HUES48 (cell line): Measurements from ENCODE around the gene VIPR1.

Source experiments
- H3K27ac ChIP-seq: one replicate; pipeline ENCODE4 v1.7.0; 2013; ENCODE audit warnings: low read depth, low read length, inconsistent platforms
- H3K27me3 ChIP-seq: 2 replicates; pipeline ENCODE4 v1.6.1; 2013; ENCODE audit warnings: mild to moderate bottlenecking, low read length; ENCODE audit not compliant: control insufficient read depth, insufficient read depth
- H3K36me3 ChIP-seq: 2 replicates; pipeline ENCODE4 v1.6.1; 2013; ENCODE audit warnings: low read length; ENCODE audit not compliant: control insufficient read depth, insufficient read depth
- H3K4me1 ChIP-seq: 2 replicates; pipeline ENCODE4 v1.6.1; 2013; ENCODE audit warnings: mild to moderate bottlenecking, low read length; ENCODE audit not compliant: control insufficient read depth, insufficient read depth
- H3K4me3 ChIP-seq: 2 replicates; pipeline ENCODE4 v1.5.1; 2013; ENCODE audit warnings: mild to moderate bottlenecking, low read depth, low read length
- H3K9ac ChIP-seq: 2 replicates; pipeline ENCODE4 v1.6.1; 2013; ENCODE audit warnings: mild to moderate bottlenecking, low read depth, low read length, moderate library complexity
- H3K9me3 ChIP-seq: 2 replicates; pipeline ENCODE4 v1.6.1; 2013; ENCODE audit warnings: low read length; ENCODE audit not compliant: control insufficient read depth, insufficient read depth

VIPR1 gene

DNA sequence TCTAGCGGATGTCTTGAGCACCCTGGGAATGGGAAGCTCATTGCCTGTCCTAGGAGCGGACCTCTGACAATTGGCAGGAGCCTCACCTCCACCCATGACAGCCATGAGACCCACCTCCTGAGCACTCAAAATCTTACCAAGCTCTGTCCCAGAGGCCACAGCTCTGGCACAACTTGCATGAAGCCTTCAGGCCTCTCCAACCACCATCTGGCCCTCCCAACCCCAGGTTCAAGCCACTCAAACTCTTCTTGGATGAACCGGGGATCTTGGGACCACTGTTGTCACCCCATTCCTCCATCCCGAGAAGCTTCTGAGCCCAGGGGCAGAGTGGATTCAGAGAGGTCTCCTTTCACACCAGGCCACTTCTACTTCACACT, 1.5 kb downstream of the VIPR1 start:
- H3K27ac ChIP-seq = no peak overlapping the region
- peaks cover 10% of the 10 kb centered on the region for H3K4me1 ChIP-seq

DNA sequence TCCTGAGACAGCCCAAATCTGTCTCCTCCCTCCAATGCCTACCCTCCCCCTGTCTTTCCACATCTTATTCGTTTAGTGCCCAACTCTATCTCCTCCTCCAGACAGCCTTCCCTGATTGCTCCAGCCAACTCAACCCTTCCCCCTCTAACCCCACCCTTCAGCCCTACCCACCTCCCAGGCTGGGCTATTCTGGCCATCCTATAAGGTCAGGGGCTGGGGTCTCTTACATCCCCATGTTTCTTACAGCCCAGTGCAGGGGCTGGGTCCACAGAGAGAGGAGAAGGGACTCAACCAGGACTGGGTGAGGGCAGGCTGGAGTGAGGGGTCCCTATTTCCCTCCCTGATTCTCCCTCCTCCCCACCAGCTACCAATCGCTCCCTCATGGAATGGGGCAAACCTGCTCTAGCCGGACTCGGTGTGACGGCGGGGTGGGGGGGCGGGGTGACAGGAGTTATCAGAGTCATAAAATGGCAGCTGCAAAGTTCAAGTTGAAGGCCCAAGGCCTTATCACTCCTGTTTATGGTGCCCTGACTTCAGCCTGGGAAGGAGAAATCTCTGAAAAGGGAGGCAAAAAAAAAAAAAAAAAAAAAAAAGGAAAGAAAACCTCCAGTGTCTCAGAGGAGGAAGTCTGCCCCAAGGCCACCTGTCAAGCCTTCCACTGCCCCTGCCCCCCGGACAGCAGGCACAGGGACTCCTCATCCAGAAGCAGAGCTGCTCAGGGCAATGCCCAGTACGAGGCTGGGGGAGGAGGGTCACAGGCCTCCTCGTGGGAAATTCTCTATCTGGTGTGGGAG, 2.1 kb downstream of the VIPR1 start:
- Histone ChIP-seq H3K36me3 (no peaks in the 10 kb centered on the region), H3K4me3 (no peak overlapping the region), H3K9ac (no peak overlapping the region), H3K27me3 (peaks cover 37% of the 10 kb centered on the region), H3K4me1 (peaks cover 10% of the 10 kb centered on the region), H3K9me3 (no peaks in the 10 kb centered on the region), H3K27ac (no peak overlapping the region)

More for the DNA sequence above, 1.5 kb downstream of the VIPR1 start:
- no peaks in the 10 kb centered on the region for H3K9me3 ChIP-seq
- H3K36me3 ChIP-seq = no peaks in the 10 kb centered on the region
- peaks cover 43% of the 10 kb centered on the region for H3K27me3 ChIP-seq
- H3K4me3 ChIP-seq = no peak overlapping the region
- H3K9ac ChIP-seq = no peak overlapping the region

DNA sequence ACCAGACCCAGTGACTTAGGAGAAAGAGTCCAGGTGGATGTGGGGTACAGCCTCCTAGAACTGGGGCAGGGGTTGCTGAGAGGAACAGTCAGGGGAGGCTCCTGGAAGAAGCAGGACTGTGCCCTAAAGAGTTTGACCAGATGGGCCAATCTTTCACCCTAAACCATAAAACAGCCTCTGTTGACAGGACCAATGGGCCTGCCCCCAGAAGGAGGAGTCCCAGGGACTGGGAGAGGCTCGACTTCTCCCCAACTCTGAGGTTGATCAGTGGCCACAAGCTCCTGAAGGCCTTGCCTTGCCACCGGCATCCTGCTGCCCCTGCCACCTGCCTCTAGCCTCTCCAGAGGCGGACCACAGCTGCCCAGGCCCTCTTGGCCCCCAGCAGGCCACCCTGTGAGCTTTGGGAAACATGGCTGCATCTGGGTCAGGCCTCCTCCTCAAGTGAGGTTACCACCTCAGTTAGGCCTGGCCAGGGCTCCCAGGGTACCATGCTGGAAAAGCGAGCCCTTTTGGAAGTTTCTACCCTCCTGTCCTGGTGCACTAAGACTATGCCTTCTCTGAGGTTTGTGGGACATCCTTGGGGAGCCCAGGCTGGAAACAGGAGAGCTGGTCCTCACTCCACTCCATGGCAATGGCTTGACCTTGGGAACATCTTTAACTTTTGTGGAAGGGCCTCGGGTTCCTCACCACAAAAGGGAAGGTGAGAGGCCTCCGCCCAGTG, 2.8 kb downstream of the VIPR1 start:
- H3K9me3 ChIP-seq = no peaks in the 10 kb centered on the region
- H3K36me3 ChIP-seq = no peaks in the 10 kb centered on the region
- no peak overlapping the region for H3K27ac ChIP-seq
- no peak overlapping the region for H3K9ac ChIP-seq
- H3K27me3 ChIP-seq = peaks cover 30% of the 10 kb centered on the region
- no peak overlapping the region for H3K4me3 ChIP-seq
- peaks cover 10% of the 10 kb centered on the region for H3K4me1 ChIP-seq

DNA sequence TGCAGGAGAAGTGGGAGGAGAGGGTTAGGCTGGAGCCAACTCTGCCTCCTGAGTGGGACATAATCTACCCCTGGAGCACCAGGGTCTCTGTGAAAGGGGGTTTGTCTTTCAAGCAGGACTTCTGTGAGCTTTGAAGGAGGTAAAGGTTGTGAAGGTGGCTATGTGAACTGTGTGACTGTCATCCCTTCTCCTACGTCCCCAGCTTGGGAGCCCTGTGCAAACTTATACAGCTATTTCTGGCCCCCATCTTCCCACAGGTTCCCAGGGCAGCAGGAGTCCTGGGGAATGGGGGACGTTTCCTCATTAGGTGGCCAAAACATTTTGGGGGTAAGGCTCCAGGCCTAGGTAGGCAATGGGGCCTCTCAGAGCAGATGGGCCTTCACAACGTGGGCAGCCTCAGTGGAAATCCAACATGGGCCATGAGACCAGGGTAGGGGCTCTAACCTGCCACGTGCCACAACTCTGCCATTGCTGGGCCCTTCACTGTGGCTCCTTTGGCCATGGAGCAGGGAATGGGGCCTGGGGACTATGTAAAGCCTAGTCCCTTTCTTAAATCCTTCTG, 3.5 kb downstream of the VIPR1 start:
- Histone ChIP-seq H3K9ac (no peak overlapping the region), H3K27ac (no peak overlapping the region), H3K27me3 (peaks cover 23% of the 10 kb centered on the region), H3K4me3 (no peak overlapping the region), H3K4me1 (peaks cover 10% of the 10 kb centered on the region), H3K9me3 (no peaks in the 10 kb centered on the region), H3K36me3 (no peaks in the 10 kb centered on the region)

DNA sequence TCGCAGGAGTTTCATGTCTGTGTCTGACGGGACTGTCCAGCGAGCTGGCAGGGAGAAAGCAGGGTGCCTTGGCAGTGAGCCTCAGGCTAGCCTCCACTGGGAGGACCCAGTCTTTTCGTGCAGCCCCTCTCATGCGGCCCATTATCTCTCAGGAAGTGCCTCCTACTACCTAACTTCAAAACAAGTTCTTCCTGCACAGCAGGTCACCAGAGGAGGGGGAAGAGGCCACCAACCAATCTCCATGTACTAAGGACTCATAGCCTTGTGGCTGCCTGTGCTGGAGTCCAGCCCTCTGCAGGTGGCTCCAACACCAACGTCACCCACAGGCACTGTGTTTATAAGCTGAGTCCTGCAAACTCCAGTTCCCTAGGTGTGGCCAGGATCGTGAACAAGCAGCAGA, 4.8 kb downstream of the VIPR1 start:
- Histone ChIP-seq H3K36me3 (no peaks in the 10 kb centered on the region), H3K9ac (no peak overlapping the region), H3K27me3 (peaks cover 11% of the 10 kb centered on the region), H3K27ac (no peak overlapping the region), H3K9me3 (no peaks in the 10 kb centered on the region), H3K4me1 (peaks cover 10% of the 10 kb centered on the region), H3K4me3 (no peak overlapping the region)

DNA sequence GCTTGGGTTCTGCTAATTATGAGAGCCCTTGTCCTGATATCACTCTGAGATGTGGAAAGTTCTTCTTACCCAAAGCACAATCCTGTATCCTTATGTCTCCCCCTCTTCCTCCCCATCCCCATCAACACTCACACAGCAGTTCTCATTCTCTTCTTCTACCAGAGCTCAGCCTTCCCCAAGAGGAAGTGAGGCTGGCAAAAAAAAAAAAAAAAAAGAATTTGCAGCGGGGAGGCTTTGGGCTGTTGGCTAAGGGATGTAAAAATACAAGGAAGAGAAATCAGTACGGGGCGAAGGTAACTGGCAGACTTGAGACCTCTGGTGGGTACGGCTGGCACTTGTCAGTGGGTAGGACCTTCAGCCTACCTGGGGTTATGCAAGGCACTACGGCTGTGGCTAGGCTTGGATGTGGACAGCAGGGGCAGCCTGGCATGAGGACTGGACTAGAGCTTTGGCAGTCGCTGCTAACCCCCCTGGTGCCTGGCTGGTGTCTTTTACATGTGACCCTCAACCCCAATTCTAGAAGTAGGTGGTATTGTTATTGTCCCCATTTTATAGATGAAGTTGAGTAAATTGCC, 5.4 kb downstream of the VIPR1 start:
- Histone ChIP-seq H3K27ac (no peak overlapping the region), H3K27me3 (peaks cover 10% of the 10 kb centered on the region), H3K4me1 (peaks cover 10% of the 10 kb centered on the region)

DNA sequence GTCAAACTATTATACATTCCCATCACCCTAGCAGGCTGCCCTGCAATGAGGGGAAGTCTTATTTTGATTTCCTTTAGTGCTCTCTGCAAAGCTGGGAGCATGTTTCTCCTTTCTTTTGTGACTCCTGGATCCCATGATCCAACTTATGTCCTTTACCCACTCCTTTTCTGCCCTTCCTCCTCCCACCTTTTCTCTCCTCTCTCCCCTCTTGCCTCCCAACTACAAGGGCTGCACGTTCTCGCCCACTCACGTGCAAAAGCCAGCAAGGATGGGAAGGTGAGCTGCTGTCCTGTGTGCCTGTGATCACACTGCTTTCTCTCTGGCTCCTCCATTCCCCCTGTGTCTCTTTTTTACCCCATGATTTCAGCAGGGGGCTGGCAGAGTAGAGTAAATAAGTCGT, 6.1 kb downstream of the VIPR1 start:
- H3K9ac ChIP-seq = no peak overlapping the region
- peaks cover 10% of the 10 kb centered on the region for H3K4me1 ChIP-seq

More for the DNA sequence above, 5.4 kb downstream of the VIPR1 start:
- Histone ChIP-seq H3K4me3 (no peak overlapping the region), H3K36me3 (no peaks in the 10 kb centered on the region), H3K9me3 (no peaks in the 10 kb centered on the region), H3K9ac (no peak overlapping the region)

DNA sequence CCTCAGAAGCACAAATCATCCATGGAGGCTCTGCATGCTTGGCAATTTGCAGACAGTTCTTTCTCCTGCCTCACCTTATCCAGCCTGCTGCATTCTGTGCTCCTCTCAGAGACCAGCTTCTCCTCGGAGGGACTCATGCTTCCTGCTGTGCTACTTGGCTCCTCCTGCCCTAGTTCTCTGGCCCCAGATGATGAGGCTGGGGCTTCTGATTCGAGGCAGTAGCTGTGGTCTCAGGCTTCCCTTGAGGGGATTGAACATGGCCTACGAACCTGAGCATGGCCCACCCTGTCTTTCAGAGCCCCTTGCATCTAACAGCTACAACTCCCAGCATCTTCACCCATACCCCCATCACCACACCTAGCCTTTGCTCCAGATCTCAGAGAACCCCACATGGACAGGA, 6.7 kb downstream of the VIPR1 start:
- H3K36me3 ChIP-seq = no peaks in the 10 kb centered on the region
- no peak overlapping the region for H3K27ac ChIP-seq
- no peak overlapping the region for H3K4me3 ChIP-seq
- no peak overlapping the region for H3K9ac ChIP-seq
- H3K9me3 ChIP-seq = no peaks in the 10 kb centered on the region
- H3K27me3 ChIP-seq = no peaks in the 10 kb centered on the region; the same call in 1 of the 2 replicates
- peaks cover 10% of the 10 kb centered on the region for H3K4me1 ChIP-seq

More for the DNA sequence above, 6.1 kb downstream of the VIPR1 start:
- no peak overlapping the region for H3K4me3 ChIP-seq
- H3K9me3 ChIP-seq = no peaks in the 10 kb centered on the region
- peaks cover 3% of the 10 kb centered on the region for H3K27me3 ChIP-seq
- no peaks in the 10 kb centered on the region for H3K36me3 ChIP-seq
- H3K27ac ChIP-seq = no peak overlapping the region

DNA sequence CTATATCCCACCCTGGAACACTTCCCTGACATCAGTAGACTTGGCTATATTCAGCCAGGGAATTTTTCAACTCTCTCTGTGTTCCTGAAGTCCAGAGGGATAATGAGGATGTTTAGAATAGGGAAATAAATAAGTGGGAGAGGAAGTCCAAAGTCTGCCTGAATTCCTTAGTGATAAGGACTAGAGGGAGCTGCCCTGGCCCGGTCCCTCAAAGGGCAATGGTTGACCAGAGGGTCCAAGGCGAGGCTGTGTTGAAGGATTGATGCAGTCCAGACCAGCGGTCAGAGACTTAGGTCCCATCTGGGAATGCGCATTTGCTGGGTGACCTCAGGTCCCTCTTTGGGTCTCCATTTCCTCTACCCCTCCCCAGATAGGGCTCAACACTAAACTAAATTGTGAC, 7.9 kb downstream of the VIPR1 start:
- H3K9ac ChIP-seq = no peak overlapping the region
- H3K27ac ChIP-seq = no peak overlapping the region
- H3K4me1 ChIP-seq = peaks cover 10% of the 10 kb centered on the region
- H3K9me3 ChIP-seq = no peaks in the 10 kb centered on the region
- H3K27me3 ChIP-seq = no peaks in the 10 kb centered on the region; the same call in 1 of the 2 replicates
- no peak overlapping the region for H3K4me3 ChIP-seq
- no peaks in the 10 kb centered on the region for H3K36me3 ChIP-seq

DNA sequence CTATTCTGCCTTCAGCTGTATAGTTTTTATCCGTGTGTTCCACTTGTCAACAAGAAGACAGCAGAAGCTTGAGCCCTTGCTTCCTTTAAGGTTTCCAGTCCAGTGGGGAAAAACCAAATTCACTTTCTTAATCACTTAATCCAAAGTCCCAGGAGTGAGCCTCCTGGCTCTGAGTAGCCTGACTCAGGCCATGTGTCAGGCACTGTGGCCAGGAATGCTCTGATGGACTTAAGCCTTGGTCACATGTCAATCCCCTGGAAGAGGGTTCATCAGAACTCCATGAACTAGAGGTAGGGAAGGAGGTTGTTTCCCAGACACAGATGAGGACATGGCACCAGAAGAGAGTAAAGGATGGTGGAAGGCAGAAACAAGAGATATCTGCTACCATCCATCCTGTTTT, 8.8 kb downstream of the VIPR1 start:
- Histone ChIP-seq H3K27me3 (no peaks in the 10 kb centered on the region; the same call in 1 of the 2 replicates), H3K9me3 (no peaks in the 10 kb centered on the region), H3K27ac (no peak overlapping the region), H3K36me3 (no peaks in the 10 kb centered on the region), H3K9ac (no peak overlapping the region), H3K4me3 (no peak overlapping the region), H3K4me1 (peaks cover 10% of the 10 kb centered on the region)

DNA sequence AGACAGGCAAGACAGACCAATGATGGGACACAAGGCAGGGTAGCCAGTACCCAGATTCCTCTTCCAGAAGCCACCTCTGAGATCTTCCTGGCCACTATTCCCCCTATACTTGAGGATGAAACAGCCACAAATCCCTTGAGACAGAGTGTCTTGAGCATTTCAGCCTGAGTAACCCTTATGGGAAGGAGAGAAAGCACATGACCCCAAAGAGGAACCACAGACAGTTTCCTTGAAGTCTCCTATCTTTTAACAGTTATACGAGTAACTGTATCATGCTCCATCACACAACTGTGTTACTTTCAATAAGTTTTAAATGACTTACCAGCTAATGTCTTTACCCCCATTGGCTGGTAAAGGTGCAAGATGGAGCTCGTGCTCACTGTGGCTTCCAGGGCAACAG, 9.3 kb downstream of the VIPR1 start:
- Histone ChIP-seq H3K9ac (no peak overlapping the region), H3K27ac (no peak overlapping the region), H3K9me3 (no peaks in the 10 kb centered on the region), H3K27me3 (no peaks in the 10 kb centered on the region; the same call in 1 of the 2 replicates), H3K4me1 (peaks cover 10% of the 10 kb centered on the region), H3K36me3 (no peaks in the 10 kb centered on the region), H3K4me3 (no peak overlapping the region)
